Measurements from ENCODE around the gene DDX25.

DDX25 gene

GRCh38 chr11:125930076-125930450 lies 25.8 kb downstream of the DDX25 start:
- no peak for TF ChIP-seq RAD21 (IDR thresholded peaks at IDR 0.05; ENCODE audit: low read depth)
- TF ChIP-seq YY1 (IDR thresholded peaks at IDR 0.05; ENCODE audit: low read depth): no peak
- TF ChIP-seq EP300 (IDR thresholded peaks at IDR 0.05; ENCODE audit: borderline replicate concordance): no peak
- TF ChIP-seq TAF1 (IDR thresholded peaks at IDR 0.05; ENCODE audit: low read depth): no peak
- TF ChIP-seq NFIC (IDR thresholded peaks at IDR 0.05): no peak
- TF ChIP-seq TCF12 (IDR thresholded peaks at IDR 0.05; ENCODE audit: low read depth): no peak
- no peak for TF ChIP-seq CREB1 (IDR thresholded peaks at IDR 0.05; ENCODE audit: low read depth)
- TF ChIP-seq EGR1 (IDR thresholded peaks at IDR 0.05): no peak
- TF ChIP-seq, protein P1, sequence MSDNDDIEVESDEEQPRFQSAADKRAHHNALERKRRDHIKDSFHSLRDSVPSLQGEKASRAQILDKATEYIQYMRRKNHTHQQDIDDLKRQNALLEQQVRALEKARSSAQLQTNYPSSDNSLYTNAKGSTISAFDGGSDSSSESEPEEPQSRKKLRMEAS (IDR thresholded peaks at IDR 0.05): no peak

- TF ChIP-seq, protein P1 (IDR thresholded peaks at IDR 0.05): no peak
- no peak for TF ChIP-seq ZBTB7A (IDR thresholded peaks at IDR 0.05; ENCODE audit: low read depth)
- no peak for TF ChIP-seq TEAD4 (IDR thresholded peaks at IDR 0.05)
- TF ChIP-seq EP300 (IDR thresholded peaks at IDR 0.05; ENCODE audit: borderline replicate concordance): no peak
- TF ChIP-seq EGR1 (IDR thresholded peaks at IDR 0.05): no peak
- TF ChIP-seq REST (IDR thresholded peaks at IDR 0.05; ENCODE audit: low read depth): no peak
- no peak for TF ChIP-seq CEBPB (IDR thresholded peaks at IDR 0.05)
- TF ChIP-seq NFIC (IDR thresholded peaks at IDR 0.05): no peak
- TF ChIP-seq CREB1 (IDR thresholded peaks at IDR 0.05; ENCODE audit: low read depth): no peak
- no peak for TF ChIP-seq TCF12 (IDR thresholded peaks at IDR 0.05; ENCODE audit: low read depth)
- no peak for TF ChIP-seq FOXM1 (IDR thresholded peaks at IDR 0.05; ENCODE audit: borderline replicate concordance, low read depth)
- TF ChIP-seq TAF1 (IDR thresholded peaks at IDR 0.05; ENCODE audit: low read depth): no peak
- TF ChIP-seq YY1 (IDR thresholded peaks at IDR 0.05; ENCODE audit: low read depth): no peak
- TF ChIP-seq USF1 (IDR thresholded peaks at IDR 0.05): no peak
- no peak for TF ChIP-seq RAD21 (IDR thresholded peaks at IDR 0.05; ENCODE audit: low read depth)
Measured at GRCh38 chr11:125931116-125931515, 26.8 kb downstream of the DDX25 start.

DNA sequence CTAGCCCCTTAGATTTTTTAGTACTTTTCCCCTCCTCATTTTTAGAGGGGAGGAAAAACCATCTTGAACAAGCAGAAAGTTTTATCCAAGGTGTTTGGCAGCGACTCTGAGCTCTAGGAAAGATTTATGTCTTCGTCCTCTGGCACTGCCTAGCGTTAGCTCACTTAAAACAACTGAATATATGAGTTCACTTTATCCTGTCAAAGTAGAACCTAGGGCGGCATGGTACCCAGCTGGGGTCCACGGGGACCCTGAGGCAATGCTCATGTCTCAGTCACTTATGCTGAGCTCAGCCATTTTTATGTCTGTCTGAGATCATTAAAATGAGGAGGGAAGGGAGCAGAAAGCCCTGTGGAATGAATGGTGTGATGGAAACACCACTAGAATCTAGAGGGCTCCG lies 27.4 kb downstream of the DDX25 start:
- TF ChIP-seq ZBTB7A (IDR thresholded peaks at IDR 0.05; ENCODE audit: low read depth): no peak
- no peak for TF ChIP-seq EGR1 (IDR thresholded peaks at IDR 0.05)
- TF ChIP-seq NFIC (IDR thresholded peaks at IDR 0.05): no peak
- TF ChIP-seq, protein P1 (IDR thresholded peaks at IDR 0.05): no peak
- no peak for TF ChIP-seq USF1 (IDR thresholded peaks at IDR 0.05)
- TF ChIP-seq EP300 (IDR thresholded peaks at IDR 0.05; ENCODE audit: borderline replicate concordance): no peak
- TF ChIP-seq RAD21 (IDR thresholded peaks at IDR 0.05; ENCODE audit: low read depth): no peak
- no peak for TF ChIP-seq FOXM1 (IDR thresholded peaks at IDR 0.05; ENCODE audit: borderline replicate concordance, low read depth)
- no peak for TF ChIP-seq TEAD4 (IDR thresholded peaks at IDR 0.05)
- no peak for TF ChIP-seq TAF1 (IDR thresholded peaks at IDR 0.05; ENCODE audit: low read depth)
- TF ChIP-seq TCF12 (IDR thresholded peaks at IDR 0.05; ENCODE audit: low read depth): no peak
- no peak for TF ChIP-seq YY1 (IDR thresholded peaks at IDR 0.05; ENCODE audit: low read depth)

DNA sequence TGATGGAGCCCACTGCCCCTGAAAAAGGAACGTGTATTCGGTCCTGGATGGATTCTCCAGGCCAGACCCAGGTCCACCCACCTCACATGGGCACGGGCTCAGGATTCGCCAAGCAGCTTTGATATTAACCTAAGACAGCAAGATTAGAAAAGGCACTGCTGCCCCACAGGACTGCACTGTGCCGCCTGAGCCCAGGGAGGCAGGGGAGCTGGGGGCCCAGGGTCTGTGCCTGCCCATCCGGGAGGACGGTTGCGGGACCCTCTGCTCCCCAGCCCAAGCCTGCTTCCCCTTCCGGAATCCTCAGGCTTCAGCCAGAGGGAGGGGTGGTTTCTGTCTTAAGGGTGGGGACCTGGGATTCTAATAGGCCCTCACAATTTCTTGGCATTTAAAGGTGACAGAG lies 28.0 kb downstream of the DDX25 start:
- no peak for TF ChIP-seq CREB1 (IDR thresholded peaks at IDR 0.05; ENCODE audit: low read depth)
- TF ChIP-seq FOXM1 (IDR thresholded peaks at IDR 0.05; ENCODE audit: borderline replicate concordance, low read depth): no peak
- TF ChIP-seq USF1 (IDR thresholded peaks at IDR 0.05): no peak

GRCh38 chr11:125933030-125933813 lies 28.9 kb downstream of the DDX25 start:
- TF ChIP-seq, protein P1 (IDR thresholded peaks at IDR 0.05): no peak
- TF ChIP-seq EP300 (IDR thresholded peaks at IDR 0.05; ENCODE audit: borderline replicate concordance): no peak

- no peak for TF ChIP-seq YY1 (IDR thresholded peaks at IDR 0.05; ENCODE audit: low read depth)
Measured at GRCh38 chr11:125934473-125934872, 30.2 kb downstream of the DDX25 start.

DNA sequence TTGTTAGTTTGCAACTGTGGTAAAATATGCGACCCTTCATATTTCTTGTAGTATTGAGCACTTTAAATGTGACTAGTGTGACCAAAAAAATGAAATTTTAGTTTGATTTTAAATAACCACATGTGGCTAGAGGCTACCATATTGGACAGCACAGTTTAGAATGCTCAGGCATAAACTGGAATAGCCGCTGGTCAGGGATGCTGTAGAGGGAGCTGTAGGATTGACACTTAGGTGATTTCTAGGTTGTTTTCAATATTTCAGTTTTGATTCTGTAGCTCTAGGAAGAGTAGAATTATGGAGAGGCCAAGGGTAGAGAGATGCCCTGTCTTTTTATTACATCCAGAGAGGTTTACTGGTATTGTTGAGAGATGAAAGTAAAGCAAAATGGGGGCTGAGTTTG lies 30.7 kb downstream of the DDX25 start:
- no peak for TF ChIP-seq EGR1 (IDR thresholded peaks at IDR 0.05)
- no peak for TF ChIP-seq REST (IDR thresholded peaks at IDR 0.05; ENCODE audit: low read depth)
- TF ChIP-seq USF1 (IDR thresholded peaks at IDR 0.05): no peak
- peak; percentile 29; the same call in 1 of the 2 replicates for TF ChIP-seq RAD21 (IDR thresholded peaks at IDR 0.05; ENCODE audit: low read depth)
- TF ChIP-seq NFIC (IDR thresholded peaks at IDR 0.05): no peak
- no peak for TF ChIP-seq CREB1 (IDR thresholded peaks at IDR 0.05; ENCODE audit: low read depth)

Data from Ishikawa (cell line).